Chondrocyte (in vitro differentiated cells): ENCODE measurements around the gene SS18L1. TPM values are rescaled to one million over a fixed set of nuclear protein-coding genes. Genes with fewer than 3 reads are reported as not detected.

Source experiments
- DNase-seq: peaks from one replicate; pipeline ENCODE4 v3.0.0; 2021; ENCODE audit warnings: mixed read lengths, low spot score
- H3K27ac Mint-ChIP-seq: one replicate; pipeline ENCODE4 v1.8.0; 2021; ENCODE audit warnings: mild to moderate bottlenecking, moderate library complexity, mixed read lengths; ENCODE audit not compliant: unreplicated experiment
- H3K27me3 Mint-ChIP-seq: 2 replicates; pipeline ENCODE4 v1.8.0; 2021; ENCODE audit warnings: low read depth, mixed read lengths
- H3K36me3 Mint-ChIP-seq: 2 replicates; pipeline ENCODE4 v1.8.0; 2021; ENCODE audit warnings: low read depth, mixed read lengths
- H3K4me1 Mint-ChIP-seq: 2 replicates; pipeline ENCODE4 v1.8.0; 2021; ENCODE audit warnings: low read depth, mild to moderate bottlenecking, mixed read lengths
- H3K4me3 Mint-ChIP-seq: one replicate; pipeline ENCODE4 v1.8.0; 2021; ENCODE audit warnings: mild to moderate bottlenecking, moderate library complexity, mixed read lengths; ENCODE audit not compliant: unreplicated experiment
- H3K9me3 Mint-ChIP-seq: 2 replicates; pipeline ENCODE4 v1.8.0; 2021; ENCODE audit warnings: low read depth, mixed read lengths
- CTCF ChIP-seq: fragments of 200-600 bp; sonication (generic); IDR thresholded peaks from 2 replicates; pipeline ENCODE4 v1.5.0; 2021; ENCODE audit warnings: antibody characterized with exemption, mild to moderate bottlenecking, moderate library complexity
- total RNA-seq: library from RNA; stranded (reverse); gene quantifications from 3 replicates; pipeline ENCODE4 v1.2.1, GENCODE V29; 2021

The SS18L1 gene
- total RNA-seq, 1 donor from 2014 or later, result 13.4 TPM

DNA sequence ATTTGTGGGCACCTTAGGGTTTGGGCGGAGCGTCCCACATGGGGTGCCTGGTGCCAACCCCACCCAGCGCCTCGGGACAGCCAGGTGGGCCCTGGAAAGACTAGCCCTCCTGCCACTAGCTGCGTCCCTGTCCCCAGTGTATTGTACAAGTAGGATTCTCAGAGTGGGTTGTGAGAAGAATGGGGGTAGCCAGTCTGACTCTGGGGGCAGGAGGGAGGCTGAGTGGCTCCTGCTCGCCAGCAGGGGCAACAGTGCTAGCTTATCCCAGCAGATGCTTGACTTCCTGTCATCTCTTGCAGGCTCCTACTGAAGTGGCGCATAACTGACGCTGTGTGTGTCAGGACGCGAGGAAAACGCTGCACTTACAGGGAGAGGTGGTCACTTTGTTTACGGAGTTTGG, 9.7 kb upstream of the SS18L1 start:
- H3K27ac Mint-ChIP-seq, result peak overlapping the region; percentile 51
- DNase-seq, result no peak
- H3K4me3 Mint-ChIP-seq, result no peak overlapping the region
- TF ChIP-seq CTCF, result peak; percentile 28
- H3K4me1 Mint-ChIP-seq, result no peaks in the 10 kb centered on the region
- peaks cover 54% of the 10 kb centered on the region for H3K36me3 Mint-ChIP-seq
- H3K27me3 Mint-ChIP-seq, result no peaks in the 10 kb centered on the region
- H3K9me3 Mint-ChIP-seq, result no peaks in the 10 kb centered on the region

DNA sequence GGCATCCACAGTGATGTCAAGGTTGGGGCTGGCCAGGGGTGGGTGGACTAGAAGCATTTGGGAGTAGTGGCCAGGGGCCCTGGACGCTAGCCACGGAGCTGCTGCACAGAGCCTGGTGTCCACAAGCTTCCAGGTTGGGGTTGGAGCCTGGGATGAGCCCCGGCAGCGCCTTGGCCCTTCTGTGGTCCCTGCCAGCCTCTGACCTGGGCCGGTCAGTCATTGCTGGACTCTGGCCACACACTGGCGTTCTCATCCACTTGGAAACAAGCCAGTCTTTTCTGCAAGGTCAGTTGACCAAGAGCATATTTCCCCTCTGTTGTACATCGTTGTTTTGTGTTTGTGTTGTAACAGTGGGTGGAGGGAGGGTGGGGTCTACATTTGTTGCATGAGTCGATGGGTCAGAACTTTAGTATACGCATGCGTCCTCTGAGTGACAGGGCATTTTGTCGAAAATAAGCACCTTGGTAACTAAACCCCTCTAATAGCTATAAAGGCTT, 8.8 kb upstream of the SS18L1 start:
- DNase-seq, result no peak
- Mint-ChIP-seq H3K27ac (peak overlapping the region; percentile 12), H3K36me3 (peaks cover 54% of the 10 kb centered on the region), H3K9me3 (no peaks in the 10 kb centered on the region), H3K4me3 (no peak overlapping the region), H3K4me1 (no peaks in the 10 kb centered on the region), H3K27me3 (no peaks in the 10 kb centered on the region)
- TF ChIP-seq CTCF, result no peak

- H3K4me1 Mint-ChIP-seq, result peaks cover 7% of the 10 kb centered on the region
- H3K4me3 Mint-ChIP-seq, result no peak overlapping the region
- H3K36me3 Mint-ChIP-seq, result peaks cover 47% of the 10 kb centered on the region
- no peaks in the 10 kb centered on the region for H3K27me3 Mint-ChIP-seq
- no peak overlapping the region for H3K27ac Mint-ChIP-seq
- H3K9me3 Mint-ChIP-seq, result no peaks in the 10 kb centered on the region
- no peak for TF ChIP-seq CTCF
- no peak for DNase-seq
Observed at GRCh38 chr20:62135573-62136266, 7.8 kb upstream of the SS18L1 start.

GRCh38 chr20:62136283-62137091, 7.1 kb upstream of the SS18L1 start:
- Mint-ChIP-seq H3K4me3 (no peak overlapping the region), H3K4me1 (peaks cover 15% of the 10 kb centered on the region), H3K9me3 (no peaks in the 10 kb centered on the region), H3K27me3 (no peaks in the 10 kb centered on the region), H3K36me3 (peaks cover 42% of the 10 kb centered on the region), H3K27ac (peak overlapping the region; percentile 37)
- DNase-seq, result no peak
- peak; percentile 85 for TF ChIP-seq CTCF

GRCh38 chr20:62137092-62137384, 6.5 kb upstream of the SS18L1 start:
- peaks cover 20% of the 10 kb centered on the region for H3K4me1 Mint-ChIP-seq
- no peak overlapping the region for H3K27ac Mint-ChIP-seq
- peaks cover 38% of the 10 kb centered on the region for H3K36me3 Mint-ChIP-seq
- TF ChIP-seq CTCF, result peak; percentile 60
- H3K9me3 Mint-ChIP-seq, result no peaks in the 10 kb centered on the region
- H3K4me3 Mint-ChIP-seq, result no peak overlapping the region
- H3K27me3 Mint-ChIP-seq, result no peaks in the 10 kb centered on the region
- no peak for DNase-seq
